Measurements from ENCODE around the gene TSHZ2. TPM values are rescaled to one million over a fixed set of nuclear protein-coding genes. Genes with fewer than 3 reads are reported as not detected.

TSHZ2 gene
- total RNA-seq, 1 donor from 2014 or later, result 1.2 TPM

GRCh38 chr20:53362736-53363135 is 390.6 kb downstream of the TSHZ2 start:
- Histone ChIP-seq H3K79me2 (ENCODE audit: insufficient read depth, low read length) (no peaks in the 10 kb centered on the region), H4K20me1 (ENCODE audit: insufficient read depth, low read length) (no peaks in the 10 kb centered on the region), H3K27me3 (ENCODE audit: insufficient read depth, low read length) (no peaks in the 10 kb centered on the region), H2AFZ (ENCODE audit: low read depth, low read length) (no peak overlapping the region), H3K27ac (ENCODE audit: low read depth, low read length) (no peak overlapping the region), H3K4me2 (ENCODE audit: low read length) (no peak overlapping the region), H3K9ac (ENCODE audit: low read length) (no peak overlapping the region), H3K4me1 (ENCODE audit: insufficient read depth, low read length) (no peaks in the 10 kb centered on the region), H3K9me3 (ENCODE audit: insufficient read depth, low read depth, low read length) (no peaks in the 10 kb centered on the region), H3K4me3 (ENCODE audit: insufficient read depth, low read depth, low read length) (no peak overlapping the region), H3K36me3 (ENCODE audit: insufficient read depth, low read length) (no peaks in the 10 kb centered on the region)
- DNase-seq (ENCODE audit: low read depth), result no peak
- no peak for TF ChIP-seq CTCF (IDR thresholded peaks at IDR 0.05; ENCODE audit: insufficient read depth, low read depth, low read length)
- no peak for TF ChIP-seq EZH2 (IDR thresholded peaks at IDR 0.05; ENCODE audit: insufficient read depth, low read length)
- Mint-ChIP-seq H3K27ac (ENCODE audit: unreplicated experiment) (no peak overlapping the region), H3K36me3 (ENCODE audit: low read depth, unreplicated experiment) (no peaks in the 10 kb centered on the region), H3K4me3 (ENCODE audit: unreplicated experiment) (no peak overlapping the region), H3K9me3 (ENCODE audit: unreplicated experiment) (peaks cover 2% of the 10 kb centered on the region), H3K4me1 (ENCODE audit: low read depth, unreplicated experiment) (no peaks in the 10 kb centered on the region), H3K27me3 (ENCODE audit: low read depth, unreplicated experiment) (peaks cover 12% of the 10 kb centered on the region)
- no peak for FAIRE-seq

GRCh38 chr20:53364646-53365045 is 392.5 kb downstream of the TSHZ2 start:
- FAIRE-seq, result no peak
- DNase-seq (ENCODE audit: low read depth), result no peak
- no peaks in the 10 kb centered on the region for H3K9me3 ChIP-seq (ENCODE audit: insufficient read depth, low read depth, low read length)
- H3K4me1 Mint-ChIP-seq (ENCODE audit: low read depth, unreplicated experiment), result peaks cover 3% of the 10 kb centered on the region
- no peaks in the 10 kb centered on the region for H3K4me1 ChIP-seq (ENCODE audit: insufficient read depth, low read length)
- peaks cover 2% of the 10 kb centered on the region for H3K9me3 Mint-ChIP-seq (ENCODE audit: unreplicated experiment)
- H3K36me3 ChIP-seq (ENCODE audit: insufficient read depth, low read length), result no peaks in the 10 kb centered on the region
- no peaks in the 10 kb centered on the region for H4K20me1 ChIP-seq (ENCODE audit: insufficient read depth, low read length)
- no peak overlapping the region for H3K9ac ChIP-seq (ENCODE audit: low read length)
- H3K27me3 ChIP-seq (ENCODE audit: insufficient read depth, low read length), result no peaks in the 10 kb centered on the region
- no peak overlapping the region for H2AFZ ChIP-seq (ENCODE audit: low read depth, low read length)
- H3K27ac ChIP-seq (ENCODE audit: low read depth, low read length), result no peak overlapping the region
- no peak overlapping the region for H3K27ac Mint-ChIP-seq (ENCODE audit: unreplicated experiment)
- H3K4me2 ChIP-seq (ENCODE audit: low read length), result no peak overlapping the region
- H3K4me3 Mint-ChIP-seq (ENCODE audit: unreplicated experiment), result no peak overlapping the region
- H3K36me3 Mint-ChIP-seq (ENCODE audit: low read depth, unreplicated experiment), result no peaks in the 10 kb centered on the region
- TF ChIP-seq CTCF (IDR thresholded peaks at IDR 0.05; ENCODE audit: insufficient read depth, low read depth, low read length), result no peak
- no peak for TF ChIP-seq EZH2 (IDR thresholded peaks at IDR 0.05; ENCODE audit: insufficient read depth, low read length)
- peaks cover 12% of the 10 kb centered on the region for H3K27me3 Mint-ChIP-seq (ENCODE audit: low read depth, unreplicated experiment)
- H3K79me2 ChIP-seq (ENCODE audit: insufficient read depth, low read length), result no peaks in the 10 kb centered on the region
- H3K4me3 ChIP-seq (ENCODE audit: insufficient read depth, low read depth, low read length), result no peak overlapping the region

GRCh38 chr20:53365076-53365475 is 392.9 kb downstream of the TSHZ2 start:
- Mint-ChIP-seq H3K27ac (ENCODE audit: unreplicated experiment) (no peak overlapping the region), H3K36me3 (ENCODE audit: low read depth, unreplicated experiment) (no peaks in the 10 kb centered on the region), H3K9me3 (ENCODE audit: unreplicated experiment) (peaks cover 2% of the 10 kb centered on the region), H3K4me3 (ENCODE audit: unreplicated experiment) (no peak overlapping the region), H3K27me3 (ENCODE audit: low read depth, unreplicated experiment) (peaks cover 12% of the 10 kb centered on the region), H3K4me1 (ENCODE audit: low read depth, unreplicated experiment) (peaks cover 6% of the 10 kb centered on the region)
- DNase-seq (ENCODE audit: low read depth) (no peak), FAIRE-seq (no peak)
- Histone ChIP-seq H3K4me2 (ENCODE audit: low read length) (no peak overlapping the region), H3K4me1 (ENCODE audit: insufficient read depth, low read length) (no peaks in the 10 kb centered on the region), H3K79me2 (ENCODE audit: insufficient read depth, low read length) (no peaks in the 10 kb centered on the region), H3K36me3 (ENCODE audit: insufficient read depth, low read length) (no peaks in the 10 kb centered on the region), H2AFZ (ENCODE audit: low read depth, low read length) (no peak overlapping the region), H3K4me3 (ENCODE audit: insufficient read depth, low read depth, low read length) (no peak overlapping the region), H3K27me3 (ENCODE audit: insufficient read depth, low read length) (no peaks in the 10 kb centered on the region), H3K9ac (ENCODE audit: low read length) (no peak overlapping the region), H3K27ac (ENCODE audit: low read depth, low read length) (no peak overlapping the region), H4K20me1 (ENCODE audit: insufficient read depth, low read length) (no peaks in the 10 kb centered on the region), H3K9me3 (ENCODE audit: insufficient read depth, low read depth, low read length) (no peaks in the 10 kb centered on the region)
- TF ChIP-seq CTCF (IDR thresholded peaks at IDR 0.05; ENCODE audit: insufficient read depth, low read depth, low read length) (no peak), EZH2 (IDR thresholded peaks at IDR 0.05; ENCODE audit: insufficient read depth, low read length) (no peak)

Data from astrocyte (in vitro differentiated cells and primary cell).